HCT116 (cell line): ENCODE data around the gene CSGALNACT2. TPM values are rescaled to one million over a fixed set of nuclear protein-coding genes. Genes with fewer than 3 reads are reported as not detected.

Experiments used
- ATAC-seq: fragments of 200-7000 bp; cut with Tn5 transposase; 2 replicates; pipeline ENCODE4 v1.9.1; 2020; ENCODE audit warnings: mild to moderate bottlenecking, moderate library complexity
- BruUV-seq: library from RNA; stranded (reverse); fragments of 400-500 nt; replicated peaks from 2 replicates; lab custom pipeline; 2021; lab: Mats Ljungman, UMichigan
- CTCF ChIA-PET: fragments of 300-600 bp; sonication (Branson Sonifier 250); formaldehyde crosslinking; loops from one replicate; lab custom pipeline; 2021; ENCODE audit warnings: antibody characterized with exemption; lab: Charles Lee
- POLR2A ChIA-PET: fragments of 300-600, 350-600 bp; sonication (Branson Sonifier 250); formaldehyde crosslinking; loops from one replicate; lab custom pipeline; 2021; ENCODE audit warnings: antibody characterized with exemption; lab: Charles Lee
- RAD21 ChIA-PET, 2 experiments: fragments of 300-600 bp; sonication (Branson Sonifier 250); formaldehyde crosslinking; loops; one replicate each; lab custom pipeline; 2023; ENCODE audit warnings: low total read pairs in 2 of 2; ENCODE audit not compliant: uncharacterized antibody in 2 of 2, unreplicated experiment in 2 of 2, low non-redundant PET in 1 of 2; lab: Charles Lee
- DNase-seq: peaks from one replicate; pipeline ENCODE4 v3.0.0-alpha.2; 2010; ENCODE audit warnings: low read depth, low spot score
- H2AFZ ChIP-seq: fragments of 200-600 bp; shearing (Covaris generic), sonication (generic); 2 replicates; pipeline ENCODE4 v1.6.1; 2017; ENCODE audit warnings: low read depth, mixed run types, mixed read lengths, antibody characterized with exemption, low read length; ENCODE audit not compliant: poor library complexity, severe bottlenecking
- H3K27ac ChIP-seq: 2 replicates; pipeline ENCODE4 v1.5.1; 2012; ENCODE audit warnings: low read depth, low read length
- H3K27me3 ChIP-seq: fragments of 200-600 bp; sonication (generic); 2 replicates; pipeline ENCODE4 v1.6.1; 2016; ENCODE audit warnings: mixed run types, low read length, mixed read lengths; ENCODE audit not compliant: insufficient read depth
- H3K36me3 ChIP-seq, 2 experiments: fragments of 200-500 bp in 1 of 2; fragments of 200-600 bp in 1 of 2; sonication (Bioruptor generic) in 1 of 2; sonication (generic) in 1 of 2; 2 replicates each; pipeline versions ENCODE4 v1.5.1 to v1.6.1; 2014 to 2016; ENCODE audit warnings: low read length in 2 of 2, inconsistent platforms in 1 of 2, mixed read lengths in 1 of 2, mixed run types in 1 of 2; ENCODE audit not compliant: insufficient read depth in 2 of 2, control insufficient read depth in 1 of 2
- H3K4me1 ChIP-seq, 2 experiments: fragments of 200-600 bp in 1 of 2; sonication (generic) in 1 of 2; 2 replicates each; pipeline versions ENCODE4 v1.5.1 to v1.6.1; 2012 to 2017; ENCODE audit warnings: low read length in 2 of 2, inconsistent platforms in 1 of 2, mild to moderate bottlenecking in 1 of 2, mixed read lengths in 1 of 2, mixed run types in 1 of 2, moderate library complexity in 1 of 2; ENCODE audit not compliant: insufficient read depth in 2 of 2, control insufficient read depth in 1 of 2
- H3K4me2 ChIP-seq: fragments of 200-600 bp; sonication (generic); 2 replicates; pipeline ENCODE4 v1.6.1; 2017; ENCODE audit warnings: mixed run types, low read length, mixed read lengths
- H3K4me3 ChIP-seq, 2 experiments: fragments of 200-600 bp in 1 of 2; sonication (generic) in 1 of 2; replicated peaks in 1 of 2; 2 replicates each; pipeline ENCODE4 v1.5.1; 2011 to 2016; ENCODE audit warnings: low read length in 2 of 2, control low read depth in 1 of 2, low read depth in 1 of 2, mild to moderate bottlenecking in 1 of 2, mixed read lengths in 1 of 2, mixed run types in 1 of 2
- H3K79me2 ChIP-seq: fragments of 200-600 bp; sonication (generic); 2 replicates; pipeline ENCODE4 v1.6.1; 2017; ENCODE audit warnings: mild to moderate bottlenecking, mixed run types, low read length, moderate library complexity, mixed read lengths; ENCODE audit not compliant: insufficient read depth
- H3K9ac ChIP-seq: fragments of 200-600 bp; sonication (generic); 2 replicates; pipeline ENCODE4 v1.6.1; 2016; ENCODE audit warnings: low read length, mixed read lengths
- H3K9me2 ChIP-seq: fragments of 200-600 bp; sonication (generic), shearing (Covaris generic); 2 replicates; pipeline ENCODE4 v1.6.1; 2017; ENCODE audit warnings: mixed run types, mild to moderate bottlenecking, moderate library complexity; ENCODE audit not compliant: insufficient read depth
- H3K9me3 ChIP-seq, 2 experiments: fragments of 200-500 bp in 1 of 2; fragments of 200-600 bp in 1 of 2; sonication (Bioruptor generic) in 1 of 2; sonication (generic) in 1 of 2; 2 replicates each; pipeline ENCODE4 v1.6.1; 2014 to 2017; ENCODE audit warnings: low read length in 2 of 2, mixed read lengths in 2 of 2, inconsistent platforms in 1 of 2, low read depth in 1 of 2, mild to moderate bottlenecking in 1 of 2, mixed run types in 1 of 2, moderate library complexity in 1 of 2; ENCODE audit not compliant: control insufficient read depth in 1 of 2, insufficient read depth in 1 of 2
- H4K20me1 ChIP-seq: fragments of 200-600 bp; sonication (generic), shearing (Covaris generic); 2 replicates; pipeline ENCODE4 v1.6.1; 2017; ENCODE audit warnings: mixed run types, mild to moderate bottlenecking, moderate library complexity; ENCODE audit not compliant: insufficient read depth
- CBX3 ChIP-seq: IDR thresholded peaks from 2 replicates; pipeline ENCODE4 v1.6.1; 2012; ENCODE audit warnings: low read depth
- CEBPB ChIP-seq: IDR thresholded peaks from 2 replicates; pipeline ENCODE4 v1.6.1; 2012; ENCODE audit warnings: low read depth
- EZH2 ChIP-seq: fragments of 200-600 bp; sonication (generic); IDR thresholded peaks from 2 replicates; pipeline ENCODE4 v1.6.1; 2017; ENCODE audit warnings: antibody characterized with exemption, mixed run types
- FOSL1 ChIP-seq: IDR thresholded peaks from 2 replicates; pipeline ENCODE4 v1.6.1; 2012; ENCODE audit warnings: low read depth
- POLR2AphosphoS5 ChIP-seq: IDR thresholded peaks from 2 replicates; pipeline ENCODE4 v1.6.1; 2011; ENCODE audit warnings: mild to moderate bottlenecking, low read depth, low read length, moderate library complexity
- RAD21 ChIP-seq: IDR thresholded peaks from 2 replicates; pipeline ENCODE4 v1.6.1; 2012; ENCODE audit warnings: low read depth, mild to moderate bottlenecking
- SIN3A ChIP-seq: IDR thresholded peaks from 2 replicates; pipeline ENCODE4 v1.6.1; 2012; ENCODE audit warnings: low read depth
- SRF ChIP-seq: IDR thresholded peaks from 2 replicates; pipeline ENCODE4 v1.6.1; 2012; ENCODE audit warnings: low read depth
- TCF7L2 ChIP-seq: IDR thresholded peaks from 2 replicates; pipeline ENCODE4 v1.7.0; 2011; ENCODE audit warnings: borderline replicate concordance, inconsistent platforms; ENCODE audit not compliant: insufficient read depth, insufficient read length; ENCODE audit errors: extremely low read depth
- YY1 ChIP-seq: IDR thresholded peaks from 2 replicates; pipeline ENCODE4 v1.6.1; 2011; ENCODE audit warnings: low read length, low read depth, moderate library complexity, mild to moderate bottlenecking; ENCODE audit not compliant: insufficient replicate concordance; ENCODE audit errors: extremely low read depth
- ZFX ChIP-seq: fragments of 450-650 bp; IDR thresholded peaks from 2 replicates; pipeline ENCODE4 v1.6.1; 2017
- intact Hi-C: fragments of 100-400 bp; cut with micrococcal nuclease; formaldehyde crosslinking; loops from 2 replicates; pipeline ENCODE4 v1.10.0; 2022
- total RNA-seq: library from RNA; stranded (reverse); gene quantifications from one replicate; pipeline ENCODE4 v1.2.1, GENCODE V29; 2021; ENCODE audit not compliant: unreplicated experiment
- TF ChIP-seq, protein P1 (sequence below): IDR thresholded peaks from 2 replicates; pipeline ENCODE4 v1.6.1; 2011; ENCODE audit warnings: mild to moderate bottlenecking, low read length, moderate library complexity; ENCODE audit not compliant: insufficient replicate concordance; ENCODE audit errors: extremely low read depth
- TF ChIP-seq, protein P2 (sequence below), 3 experiments: fragments of 200-600 bp in 1 of 3; sonication (generic) in 1 of 3; IDR thresholded peaks in 2 of 3; conservative IDR thresholded peaks in 1 of 3; 2 replicates each; pipeline ENCODE4 v1.5.1; 2012 to 2017; ENCODE audit warnings: low read depth in 2 of 3, low read length in 2 of 3, antibody characterized with exemption in 1 of 3, borderline replicate concordance in 1 of 3, control low read depth in 1 of 3, mild to moderate bottlenecking in 1 of 3, mixed read lengths in 1 of 3, mixed run types in 1 of 3, moderate library complexity in 1 of 3; ENCODE audit not compliant: insufficient read depth in 1 of 3
- TF ChIP-seq, protein P3 (sequence below): IDR thresholded peaks from 2 replicates; pipeline ENCODE4 v1.6.1; 2012

Gene CSGALNACT2
- total RNA-seq, 1 experiment from 2014 or later, result 9.9 TPM

DNA sequence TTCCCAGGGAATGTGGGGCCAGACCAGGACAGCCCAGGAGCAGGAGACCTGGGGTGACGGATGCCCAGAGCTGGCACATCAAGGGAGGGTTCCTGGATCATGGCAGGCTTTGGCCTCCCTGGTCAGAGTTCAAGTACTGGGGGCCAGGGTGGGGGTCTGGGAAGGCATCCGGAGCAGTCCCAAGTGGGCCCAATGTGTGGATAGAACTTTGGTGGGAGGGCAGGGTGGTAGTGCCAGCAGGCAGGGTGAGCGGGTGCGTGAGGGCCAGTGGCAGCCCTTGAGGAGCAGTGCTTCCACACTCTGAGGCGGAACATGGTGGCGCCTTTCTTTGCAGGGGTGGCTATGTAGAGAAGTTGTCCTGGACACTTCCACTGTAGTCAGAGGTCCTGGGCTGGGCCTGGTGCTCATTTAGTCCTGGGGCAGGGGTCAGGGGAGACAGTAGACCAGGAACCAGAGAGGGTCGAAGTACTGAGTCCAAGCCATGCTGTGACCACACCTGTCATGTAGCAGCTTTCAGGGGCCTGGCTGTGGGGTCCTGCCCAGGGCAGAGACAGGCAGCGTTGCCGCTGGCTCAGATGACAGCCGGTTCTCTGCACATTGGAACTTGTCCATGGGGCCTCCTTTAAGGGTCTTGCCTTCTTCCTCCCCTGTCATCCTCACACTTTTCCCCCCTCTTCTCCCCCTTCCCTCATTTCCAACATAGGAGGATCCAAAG, 22.2 kb upstream of the CSGALNACT2 start (continued):
- TF ChIP-seq, protein P1, sequence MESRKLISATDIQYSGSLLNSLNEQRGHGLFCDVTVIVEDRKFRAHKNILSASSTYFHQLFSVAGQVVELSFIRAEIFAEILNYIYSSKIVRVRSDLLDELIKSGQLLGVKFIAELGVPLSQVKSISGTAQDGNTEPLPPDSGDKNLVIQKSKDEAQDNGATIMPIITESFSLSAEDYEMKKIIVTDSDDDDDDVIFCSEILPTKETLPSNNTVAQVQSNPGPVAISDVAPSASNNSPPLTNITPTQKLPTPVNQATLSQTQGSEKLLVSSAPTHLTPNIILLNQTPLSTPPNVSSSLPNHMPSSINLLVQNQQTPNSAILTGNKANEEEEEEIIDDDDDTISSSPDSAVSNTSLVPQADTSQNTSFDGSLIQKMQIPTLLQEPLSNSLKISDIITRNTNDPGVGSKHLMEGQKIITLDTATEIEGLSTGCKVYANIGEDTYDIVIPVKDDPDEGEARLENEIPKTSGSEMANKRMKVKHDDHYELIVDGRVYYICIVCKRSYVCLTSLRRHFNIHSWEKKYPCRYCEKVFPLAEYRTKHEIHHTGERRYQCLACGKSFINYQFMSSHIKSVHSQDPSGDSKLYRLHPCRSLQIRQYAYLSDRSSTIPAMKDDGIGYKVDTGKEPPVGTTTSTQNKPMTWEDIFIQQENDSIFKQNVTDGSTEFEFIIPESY, result no peak
- no peak for TF ChIP-seq FOSL1

DNA sequence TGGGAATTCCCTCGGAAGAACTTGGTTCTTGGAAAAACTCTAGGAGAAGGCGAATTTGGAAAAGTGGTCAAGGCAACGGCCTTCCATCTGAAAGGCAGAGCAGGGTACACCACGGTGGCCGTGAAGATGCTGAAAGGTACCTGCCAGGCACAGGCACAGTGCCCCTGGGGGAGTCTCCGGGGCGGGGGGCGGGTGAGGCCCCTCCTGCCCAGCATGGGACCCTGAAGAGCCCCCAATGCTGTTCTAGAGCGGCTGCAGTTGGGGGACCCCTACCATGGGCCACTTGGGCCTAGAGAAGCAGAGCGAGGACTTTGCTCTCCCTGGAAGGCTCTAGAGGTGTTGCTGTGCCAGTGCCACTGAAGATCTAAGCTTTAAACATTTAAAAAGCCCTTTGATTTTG, 21.6 kb upstream of the CSGALNACT2 start:
- CTCF ChIA-PET, result no interaction called here
- DNase-seq (no peak), ATAC-seq (no peak)
- Histone ChIP-seq H3K27ac (no peak overlapping the region), H3K4me2 (no peak overlapping the region), H3K9me2 (no peaks in the 10 kb centered on the region), H3K4me1 (no peaks in the 10 kb centered on the region), H3K36me3 (no peaks in the 10 kb centered on the region), H4K20me1 (no peaks in the 10 kb centered on the region), H3K79me2 (no peaks in the 10 kb centered on the region), H2AFZ (no peak overlapping the region), H3K4me3 (no peak overlapping the region), H3K9ac (no peak overlapping the region), H3K9me3 (no peaks in the 10 kb centered on the region), H3K27me3 (no peaks in the 10 kb centered on the region)
- RAD21 ChIA-PET, result no interaction called here
- intact Hi-C loops, result no loop called here
- POLR2A ChIA-PET, result no interaction called here
- TF ChIP-seq YY1 (no peak), ZFX (no peak), FOSL1 (no peak), SRF (no peak), EZH2 (no peak), CEBPB (no peak), TCF7L2 (no peak), SIN3A (no peak), CBX3 (no peak), POLR2AphosphoS5 (no peak), RAD21 (no peak)
- TF ChIP-seq, protein P2, sequence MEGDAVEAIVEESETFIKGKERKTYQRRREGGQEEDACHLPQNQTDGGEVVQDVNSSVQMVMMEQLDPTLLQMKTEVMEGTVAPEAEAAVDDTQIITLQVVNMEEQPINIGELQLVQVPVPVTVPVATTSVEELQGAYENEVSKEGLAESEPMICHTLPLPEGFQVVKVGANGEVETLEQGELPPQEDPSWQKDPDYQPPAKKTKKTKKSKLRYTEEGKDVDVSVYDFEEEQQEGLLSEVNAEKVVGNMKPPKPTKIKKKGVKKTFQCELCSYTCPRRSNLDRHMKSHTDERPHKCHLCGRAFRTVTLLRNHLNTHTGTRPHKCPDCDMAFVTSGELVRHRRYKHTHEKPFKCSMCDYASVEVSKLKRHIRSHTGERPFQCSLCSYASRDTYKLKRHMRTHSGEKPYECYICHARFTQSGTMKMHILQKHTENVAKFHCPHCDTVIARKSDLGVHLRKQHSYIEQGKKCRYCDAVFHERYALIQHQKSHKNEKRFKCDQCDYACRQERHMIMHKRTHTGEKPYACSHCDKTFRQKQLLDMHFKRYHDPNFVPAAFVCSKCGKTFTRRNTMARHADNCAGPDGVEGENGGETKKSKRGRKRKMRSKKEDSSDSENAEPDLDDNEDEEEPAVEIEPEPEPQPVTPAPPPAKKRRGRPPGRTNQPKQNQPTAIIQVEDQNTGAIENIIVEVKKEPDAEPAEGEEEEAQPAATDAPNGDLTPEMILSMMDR (IDR thresholded peaks at IDR 0.05 in 2 of 3, conservative IDR thresholded peaks at IDR 0.05 in 1 of 3; ENCODE audit: borderline replicate concordance in 1 of 3, insufficient read depth in 1 of 3, low read depth in 2 of 3, low read length in 2 of 3), result no peak
- TF ChIP-seq, protein P3, sequence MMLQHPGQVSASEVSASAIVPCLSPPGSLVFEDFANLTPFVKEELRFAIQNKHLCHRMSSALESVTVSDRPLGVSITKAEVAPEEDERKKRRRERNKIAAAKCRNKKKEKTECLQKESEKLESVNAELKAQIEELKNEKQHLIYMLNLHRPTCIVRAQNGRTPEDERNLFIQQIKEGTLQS, result no peak
- BruUV-seq, result no TSS peak
